ENCODE data around the gene FBXO40.

GRCh38 chr3:121642601-121643314 is 49.6 kb downstream of the FBXO40 start:
- TF ChIP-seq CTCF (IDR thresholded peaks at IDR 0.05; ENCODE audit: low read length), result no peak
- TF ChIP-seq EZH2 (IDR thresholded peaks at IDR 0.05; ENCODE audit: borderline replicate concordance, low read length), result no peak

Measured in OCI-LY1 (cell line).